ENCODE results near the gene PLA2G15.

Gene PLA2G15

DNA sequence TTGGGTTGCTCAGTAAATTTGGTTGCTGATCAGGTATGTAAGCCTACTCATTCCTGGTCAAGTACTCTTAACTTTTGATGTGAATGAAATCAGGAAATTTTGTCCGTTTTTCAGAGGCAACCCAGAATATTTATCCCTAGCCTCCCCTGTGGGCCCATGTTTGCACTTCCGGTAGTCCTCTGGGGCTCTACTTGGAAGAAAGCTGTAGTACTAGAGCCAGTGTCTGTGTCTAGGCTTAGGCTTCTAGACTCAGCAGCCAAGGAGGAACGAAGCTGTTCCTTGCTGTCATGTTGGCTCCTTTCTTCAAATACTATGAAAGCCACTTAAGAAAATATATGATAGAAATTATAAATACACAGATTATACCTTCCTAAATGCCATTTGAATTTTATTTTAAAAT lies 30.4 kb upstream of the PLA2G15 start:
- TF ChIP-seq, protein P1, sequence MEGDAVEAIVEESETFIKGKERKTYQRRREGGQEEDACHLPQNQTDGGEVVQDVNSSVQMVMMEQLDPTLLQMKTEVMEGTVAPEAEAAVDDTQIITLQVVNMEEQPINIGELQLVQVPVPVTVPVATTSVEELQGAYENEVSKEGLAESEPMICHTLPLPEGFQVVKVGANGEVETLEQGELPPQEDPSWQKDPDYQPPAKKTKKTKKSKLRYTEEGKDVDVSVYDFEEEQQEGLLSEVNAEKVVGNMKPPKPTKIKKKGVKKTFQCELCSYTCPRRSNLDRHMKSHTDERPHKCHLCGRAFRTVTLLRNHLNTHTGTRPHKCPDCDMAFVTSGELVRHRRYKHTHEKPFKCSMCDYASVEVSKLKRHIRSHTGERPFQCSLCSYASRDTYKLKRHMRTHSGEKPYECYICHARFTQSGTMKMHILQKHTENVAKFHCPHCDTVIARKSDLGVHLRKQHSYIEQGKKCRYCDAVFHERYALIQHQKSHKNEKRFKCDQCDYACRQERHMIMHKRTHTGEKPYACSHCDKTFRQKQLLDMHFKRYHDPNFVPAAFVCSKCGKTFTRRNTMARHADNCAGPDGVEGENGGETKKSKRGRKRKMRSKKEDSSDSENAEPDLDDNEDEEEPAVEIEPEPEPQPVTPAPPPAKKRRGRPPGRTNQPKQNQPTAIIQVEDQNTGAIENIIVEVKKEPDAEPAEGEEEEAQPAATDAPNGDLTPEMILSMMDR (IDR thresholded peaks at IDR 0.05; ENCODE audit: insufficient read depth, low read length, missing control alignments) = no peak
- no peak overlapping the region for H3K4me3 ChIP-seq (ENCODE audit: low read depth, low read length)
- ChIA-PET CTCF (interaction anchor here (1.1 to 1.6 kb wide), 3 partner anchors 15 to 125 kb away, joined by 3 read pairs; no protein-coding TSS in a partner anchor), POLR2A (no interaction called here)
- no peak for DNase-seq (ENCODE audit: low read depth, low spot score)

DNA sequence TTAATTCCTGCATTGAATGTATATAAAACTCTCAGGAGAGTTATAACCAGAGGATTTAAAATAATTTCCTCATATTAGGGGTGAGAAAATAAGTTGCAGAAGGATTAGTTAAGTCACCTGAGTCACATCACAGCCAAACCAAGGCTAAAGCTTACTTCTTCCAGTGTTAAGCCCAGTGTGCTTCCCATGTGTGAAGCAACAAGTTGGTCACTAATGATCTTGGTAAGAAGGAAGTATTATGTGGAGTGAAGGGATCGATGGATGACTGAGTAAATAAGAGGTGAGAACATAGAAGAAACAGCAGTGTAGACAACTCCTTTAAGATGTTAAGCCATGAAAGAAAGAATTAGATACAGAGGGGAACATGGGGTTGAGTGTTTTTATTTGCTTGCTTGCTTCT lies 29.9 kb upstream of the PLA2G15 start:
- ChIA-PET POLR2A (no interaction called here), CTCF (interaction anchor here (1.1 to 1.6 kb wide), 2 partner anchors 15 to 126 kb away, joined by 3 read pairs; no protein-coding TSS in a partner anchor)
- no peak for DNase-seq (ENCODE audit: low read depth, low spot score)
- H3K4me3 ChIP-seq (ENCODE audit: low read depth, low read length) = no peak overlapping the region
- TF ChIP-seq, protein P1 (IDR thresholded peaks at IDR 0.05; ENCODE audit: insufficient read depth, low read length, missing control alignments) = no peak

DNA sequence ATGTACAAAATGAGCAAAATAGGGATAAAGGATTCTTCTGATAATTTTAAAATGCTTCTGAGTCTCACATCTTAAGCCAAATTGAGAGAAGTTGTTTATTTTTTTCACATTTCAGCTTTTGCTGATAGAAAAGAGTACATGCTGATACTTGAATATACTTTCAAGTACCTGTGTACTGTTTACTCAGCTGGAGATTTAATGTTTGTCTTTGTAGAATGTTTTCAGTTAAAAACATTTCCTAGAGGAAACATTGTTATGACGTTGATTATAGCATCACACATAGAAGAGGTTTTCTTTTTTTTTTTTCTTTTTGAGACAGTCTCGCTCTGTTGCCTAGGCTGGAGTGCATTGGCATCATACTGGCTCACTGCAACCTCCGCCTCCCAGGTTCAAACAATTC lies 28.9 kb upstream of the PLA2G15 start:
- TF ChIP-seq, protein P1 (IDR thresholded peaks at IDR 0.05; ENCODE audit: insufficient read depth, low read length, missing control alignments) = no peak
- no peak overlapping the region for H3K4me3 ChIP-seq (ENCODE audit: low read depth, low read length)
- POLR2A ChIA-PET = no interaction called here
- CTCF ChIA-PET = interaction anchor here (1.6 to 2.7 kb wide), 2 partner anchors 12 to 14 kb away, joined by 3 to 13 read pairs; no protein-coding TSS in a partner anchor
- no peak for DNase-seq (ENCODE audit: low read depth, low spot score)

DNA sequence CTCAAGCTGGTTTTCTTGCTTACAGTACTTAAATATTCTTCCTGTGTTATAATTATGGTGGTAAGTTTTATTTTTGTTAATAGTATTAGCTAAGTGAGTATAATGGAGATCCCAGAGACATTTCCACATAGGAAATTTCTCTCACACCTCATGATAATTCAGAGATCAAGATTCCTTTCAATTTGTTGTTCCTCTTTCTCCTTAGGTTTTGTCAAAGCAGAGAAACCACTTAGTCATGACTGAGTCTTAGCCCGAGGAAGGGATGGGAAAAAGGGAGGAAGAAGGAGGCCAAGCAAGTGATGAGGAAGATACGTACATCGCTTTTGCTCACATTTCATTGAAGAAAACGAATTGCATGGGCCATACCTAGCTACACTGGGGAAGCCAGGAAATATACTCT lies 27.7 kb upstream of the PLA2G15 start:
- no peak overlapping the region for H3K4me3 ChIP-seq (ENCODE audit: low read depth, low read length)
- ChIA-PET POLR2A (interaction anchor here (1.0 kb wide), 1 partner anchor 109 kb away, joined by 3 read pairs; no protein-coding TSS in a partner anchor), CTCF (interaction anchor here (0.7 to 2.7 kb wide), 5 partner anchors 9 to 152 kb away, joined by 3 to 13 read pairs (median 3); no protein-coding TSS in a partner anchor)
- no peak for DNase-seq (ENCODE audit: low read depth, low spot score)
- TF ChIP-seq, protein P1 (IDR thresholded peaks at IDR 0.05; ENCODE audit: insufficient read depth, low read length, missing control alignments) = no peak

DNA sequence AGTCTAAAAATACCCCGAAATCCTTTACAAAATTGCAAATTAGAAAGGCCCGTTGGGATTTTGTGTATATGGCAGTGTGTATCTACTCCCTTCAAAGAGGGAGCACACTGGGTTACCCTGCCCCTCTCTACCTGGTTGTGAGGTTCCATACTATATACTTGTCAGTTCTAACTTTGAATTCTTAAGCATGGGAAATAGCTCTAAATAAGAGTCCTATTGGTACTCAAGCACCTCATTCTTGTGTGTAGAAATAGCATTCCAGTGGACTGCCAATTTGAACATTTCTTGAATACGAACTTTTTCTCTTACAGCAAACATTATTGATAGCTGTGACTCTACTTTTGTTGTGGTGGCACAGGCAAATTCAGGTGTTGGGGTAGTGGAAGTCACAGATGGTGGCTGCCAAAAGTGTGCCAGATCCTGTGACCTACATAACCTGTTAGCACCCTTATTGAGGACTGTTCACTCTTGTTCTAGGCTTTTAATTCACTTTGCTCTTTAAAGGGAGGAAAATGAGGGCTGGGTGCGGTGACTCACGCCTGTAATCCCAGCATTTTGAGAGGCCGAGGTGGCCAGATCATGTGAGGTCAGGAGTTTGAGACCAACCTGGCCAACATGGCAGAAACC lies 25.3 kb upstream of the PLA2G15 start:
- POLR2A ChIA-PET = no interaction called here
- TF ChIP-seq, protein P1 (IDR thresholded peaks at IDR 0.05; ENCODE audit: insufficient read depth, low read length, missing control alignments) = no peak
- DNase-seq (ENCODE audit: low read depth, low spot score) = no peak
- no peak overlapping the region for H3K4me3 ChIP-seq (ENCODE audit: low read depth, low read length)
- CTCF ChIA-PET = interaction anchor here (0.9 to 2.1 kb wide), 5 partner anchors 9 to 228 kb away, joined by 3 to 9 read pairs (median 7); no protein-coding TSS in a partner anchor

DNA sequence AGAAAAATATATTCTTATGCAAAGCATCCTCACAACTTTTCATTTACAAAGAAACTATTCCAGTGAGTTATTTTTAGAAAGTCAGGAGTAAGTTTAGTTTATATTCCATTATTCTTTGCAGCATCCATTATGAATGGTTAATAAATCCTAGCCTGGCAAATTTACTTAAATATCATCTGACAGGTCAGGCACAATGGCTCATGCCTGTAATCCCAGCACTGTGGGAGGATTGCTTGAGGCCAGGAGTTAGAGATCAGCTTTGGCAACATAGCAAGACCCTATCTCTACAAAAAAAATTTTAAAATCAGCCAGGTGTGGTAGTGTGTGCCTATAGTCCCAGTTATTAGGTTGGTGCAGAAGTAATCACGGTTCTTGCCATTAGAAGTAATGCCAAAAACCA lies 22.1 kb upstream of the PLA2G15 start:
- DNase-seq (ENCODE audit: low read depth, low spot score) = no peak
- H3K4me3 ChIP-seq (ENCODE audit: low read depth, low read length) = no peak overlapping the region
- ChIA-PET CTCF (no interaction called here), POLR2A (no interaction called here)
- TF ChIP-seq, protein P1 (IDR thresholded peaks at IDR 0.05; ENCODE audit: insufficient read depth, low read length, missing control alignments) = no peak
